Peyer's patch (tissue), 4 donors: ENCODE measurements around the gene SUPT4H1.

Experiments
- CTCF ChIP-seq, 6 experiments: fragments of 450-650 bp in 4 of 6; fragments of 200-600 bp in 2 of 6; sonication (generic) in 1 of 6; IDR thresholded peaks; one replicate each; pipeline ENCODE4 v1.5.1; 2017 to 2019; ENCODE audit warnings: antibody characterized with exemption in 6 of 6, mild to moderate bottlenecking in 3 of 6, moderate library complexity in 1 of 6
- POLR2A ChIP-seq, 2 donors: fragments of 450-650 bp; IDR thresholded peaks; one replicate each; pipeline ENCODE4 v1.5.1; 2017; ENCODE audit warnings: antibody characterized with exemption in 2 of 2, mild to moderate bottlenecking in 2 of 2, moderate library complexity in 2 of 2

DNA sequence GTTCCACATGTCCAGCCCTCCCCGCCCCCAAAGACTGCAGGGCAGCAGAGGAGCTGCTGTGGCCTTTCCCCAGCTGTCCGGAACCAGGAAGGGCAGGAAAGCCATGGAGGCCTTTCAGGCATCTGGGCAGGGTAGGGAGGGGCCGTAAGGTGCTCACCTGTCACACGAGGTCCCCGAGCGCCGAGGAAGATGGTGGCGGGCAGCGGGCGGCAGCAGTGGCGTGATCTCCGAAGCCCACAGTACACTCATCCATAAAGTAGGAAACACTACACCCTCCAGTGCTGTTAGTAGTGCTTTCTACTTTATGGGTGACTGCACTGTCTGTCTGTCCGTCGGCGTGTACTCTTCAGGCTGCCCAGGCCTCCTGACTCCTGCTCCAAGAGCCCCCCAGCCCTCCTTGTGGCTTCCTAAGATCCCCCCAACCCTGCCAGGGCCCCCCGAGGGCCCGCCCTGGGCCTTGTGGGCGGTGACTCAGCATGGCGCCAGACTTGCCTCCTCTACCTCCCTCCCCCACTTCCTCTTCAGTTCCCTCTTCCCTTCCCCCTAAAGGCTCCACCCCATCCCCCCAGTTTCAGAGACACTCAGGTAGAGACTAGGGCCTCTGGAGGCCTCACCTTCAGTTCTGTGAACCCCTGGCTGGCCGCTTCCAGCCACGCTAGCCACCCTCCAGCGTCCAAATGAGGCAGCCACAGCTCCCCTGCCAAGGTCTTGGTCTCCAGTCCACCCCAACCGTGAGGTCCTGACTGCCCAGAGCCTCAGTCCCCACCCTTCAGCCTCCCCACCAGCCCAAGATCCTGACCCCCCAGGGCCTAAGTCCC, 20.8 kb downstream of the SUPT4H1 start:
- TF ChIP-seq CTCF (IDR thresholded peaks at IDR 0.05) (no peak), POLR2A (IDR thresholded peaks at IDR 0.05) (no peak)
